HCT116 (cell line): Measurements from ENCODE around the gene AGPAT3. TPM values are rescaled to one million over a fixed set of nuclear protein-coding genes. Genes with fewer than 3 reads are reported as not detected.

Source experiments
- ATAC-seq: fragments of 200-7000 bp; cut with Tn5 transposase; 2 replicates; pipeline ENCODE4 v1.9.1; 2020; ENCODE audit warnings: mild to moderate bottlenecking, moderate library complexity
- BruUV-seq: library from RNA; stranded (reverse); fragments of 400-500 nt; replicated peaks from 2 replicates; lab custom pipeline; 2021; lab: Mats Ljungman, UMichigan
- CTCF ChIA-PET: fragments of 300-600 bp; sonication (Branson Sonifier 250); formaldehyde crosslinking; loops from one replicate; lab custom pipeline; 2021; ENCODE audit warnings: antibody characterized with exemption; lab: Charles Lee
- POLR2A ChIA-PET: fragments of 300-600, 350-600 bp; sonication (Branson Sonifier 250); formaldehyde crosslinking; loops from one replicate; lab custom pipeline; 2021; ENCODE audit warnings: antibody characterized with exemption; lab: Charles Lee
- RAD21 ChIA-PET, 2 experiments: fragments of 300-600 bp; sonication (Branson Sonifier 250); formaldehyde crosslinking; loops; one replicate each; lab custom pipeline; 2023; ENCODE audit warnings: low total read pairs in 2 of 2; ENCODE audit not compliant: uncharacterized antibody in 2 of 2, unreplicated experiment in 2 of 2, low non-redundant PET in 1 of 2; lab: Charles Lee
- DNase-seq: peaks from one replicate; pipeline ENCODE4 v3.0.0-alpha.2; 2010; ENCODE audit warnings: low read depth, low spot score
- H2AFZ ChIP-seq: fragments of 200-600 bp; shearing (Covaris generic), sonication (generic); 2 replicates; pipeline ENCODE4 v1.6.1; 2017; ENCODE audit warnings: low read depth, mixed run types, mixed read lengths, antibody characterized with exemption, low read length; ENCODE audit not compliant: poor library complexity, severe bottlenecking
- H3K27ac ChIP-seq: 2 replicates; pipeline ENCODE4 v1.5.1; 2012; ENCODE audit warnings: low read depth, low read length
- H3K27me3 ChIP-seq: fragments of 200-600 bp; sonication (generic); 2 replicates; pipeline ENCODE4 v1.6.1; 2016; ENCODE audit warnings: mixed run types, low read length, mixed read lengths; ENCODE audit not compliant: insufficient read depth
- H3K36me3 ChIP-seq, 2 experiments: fragments of 200-500 bp in 1 of 2; fragments of 200-600 bp in 1 of 2; sonication (Bioruptor generic) in 1 of 2; sonication (generic) in 1 of 2; 2 replicates each; pipeline versions ENCODE4 v1.5.1 to v1.6.1; 2014 to 2016; ENCODE audit warnings: low read length in 2 of 2, inconsistent platforms in 1 of 2, mixed read lengths in 1 of 2, mixed run types in 1 of 2; ENCODE audit not compliant: insufficient read depth in 2 of 2, control insufficient read depth in 1 of 2
- H3K4me1 ChIP-seq, 2 experiments: fragments of 200-600 bp in 1 of 2; sonication (generic) in 1 of 2; 2 replicates each; pipeline versions ENCODE4 v1.5.1 to v1.6.1; 2012 to 2017; ENCODE audit warnings: low read length in 2 of 2, inconsistent platforms in 1 of 2, mild to moderate bottlenecking in 1 of 2, mixed read lengths in 1 of 2, mixed run types in 1 of 2, moderate library complexity in 1 of 2; ENCODE audit not compliant: insufficient read depth in 2 of 2, control insufficient read depth in 1 of 2
- H3K4me2 ChIP-seq: fragments of 200-600 bp; sonication (generic); 2 replicates; pipeline ENCODE4 v1.6.1; 2017; ENCODE audit warnings: mixed run types, low read length, mixed read lengths
- H3K4me3 ChIP-seq, 2 experiments: fragments of 200-600 bp in 1 of 2; sonication (generic) in 1 of 2; replicated peaks in 1 of 2; 2 replicates each; pipeline ENCODE4 v1.5.1; 2011 to 2016; ENCODE audit warnings: low read length in 2 of 2, control low read depth in 1 of 2, low read depth in 1 of 2, mild to moderate bottlenecking in 1 of 2, mixed read lengths in 1 of 2, mixed run types in 1 of 2
- H3K79me2 ChIP-seq: fragments of 200-600 bp; sonication (generic); 2 replicates; pipeline ENCODE4 v1.6.1; 2017; ENCODE audit warnings: mild to moderate bottlenecking, mixed run types, low read length, moderate library complexity, mixed read lengths; ENCODE audit not compliant: insufficient read depth
- H3K9ac ChIP-seq: fragments of 200-600 bp; sonication (generic); 2 replicates; pipeline ENCODE4 v1.6.1; 2016; ENCODE audit warnings: low read length, mixed read lengths
- H3K9me2 ChIP-seq: fragments of 200-600 bp; sonication (generic), shearing (Covaris generic); 2 replicates; pipeline ENCODE4 v1.6.1; 2017; ENCODE audit warnings: mixed run types, mild to moderate bottlenecking, moderate library complexity; ENCODE audit not compliant: insufficient read depth
- H3K9me3 ChIP-seq, 2 experiments: fragments of 200-500 bp in 1 of 2; fragments of 200-600 bp in 1 of 2; sonication (Bioruptor generic) in 1 of 2; sonication (generic) in 1 of 2; 2 replicates each; pipeline ENCODE4 v1.6.1; 2014 to 2017; ENCODE audit warnings: low read length in 2 of 2, mixed read lengths in 2 of 2, inconsistent platforms in 1 of 2, low read depth in 1 of 2, mild to moderate bottlenecking in 1 of 2, mixed run types in 1 of 2, moderate library complexity in 1 of 2; ENCODE audit not compliant: control insufficient read depth in 1 of 2, insufficient read depth in 1 of 2
- H4K20me1 ChIP-seq: fragments of 200-600 bp; sonication (generic), shearing (Covaris generic); 2 replicates; pipeline ENCODE4 v1.6.1; 2017; ENCODE audit warnings: mixed run types, mild to moderate bottlenecking, moderate library complexity; ENCODE audit not compliant: insufficient read depth
- CBX3 ChIP-seq: IDR thresholded peaks from 2 replicates; pipeline ENCODE4 v1.6.1; 2012; ENCODE audit warnings: low read depth
- CTCF ChIP-seq, 3 experiments: fragments of 200-600 bp in 1 of 3; sonication (generic) in 1 of 3; IDR thresholded peaks in 2 of 3; conservative IDR thresholded peaks in 1 of 3; 2 replicates each; pipeline ENCODE4 v1.5.1; 2012 to 2017; ENCODE audit warnings: low read depth in 2 of 3, low read length in 2 of 3, antibody characterized with exemption in 1 of 3, borderline replicate concordance in 1 of 3, control low read depth in 1 of 3, mild to moderate bottlenecking in 1 of 3, mixed read lengths in 1 of 3, mixed run types in 1 of 3, moderate library complexity in 1 of 3; ENCODE audit not compliant: insufficient read depth in 1 of 3
- EGR1 ChIP-seq: IDR thresholded peaks from 2 replicates; pipeline ENCODE4 v1.6.1; 2012; ENCODE audit warnings: low read depth
- ELF1 ChIP-seq: IDR thresholded peaks from 2 replicates; pipeline ENCODE4 v1.6.1; 2012; ENCODE audit warnings: low read depth, borderline replicate concordance
- EZH2phosphoT487 ChIP-seq: fragments of 200-600 bp; IDR thresholded peaks from 2 replicates; pipeline ENCODE4 v1.6.1; 2018; ENCODE audit warnings: antibody characterized with exemption, borderline replicate concordance
- FOSL1 ChIP-seq: IDR thresholded peaks from 2 replicates; pipeline ENCODE4 v1.6.1; 2012; ENCODE audit warnings: low read depth
- MAX ChIP-seq: IDR thresholded peaks from 2 replicates; pipeline ENCODE4 v1.6.1; 2012
- POLR2A ChIP-seq: IDR thresholded peaks from 2 replicates; pipeline ENCODE4 v1.7.0; 2011; ENCODE audit warnings: borderline replicate concordance; ENCODE audit not compliant: insufficient read depth, insufficient read length; ENCODE audit errors: extremely low read depth
- RAD21 ChIP-seq: IDR thresholded peaks from 2 replicates; pipeline ENCODE4 v1.6.1; 2012; ENCODE audit warnings: low read depth, mild to moderate bottlenecking
- REST ChIP-seq: IDR thresholded peaks from 2 replicates; pipeline ENCODE4 v1.6.1; 2012; ENCODE audit warnings: low read depth
- SIN3A ChIP-seq: IDR thresholded peaks from 2 replicates; pipeline ENCODE4 v1.6.1; 2012; ENCODE audit warnings: low read depth
- SP1 ChIP-seq: IDR thresholded peaks from 2 replicates; pipeline ENCODE4 v1.6.1; 2012; ENCODE audit warnings: low read depth
- SRF ChIP-seq: IDR thresholded peaks from 2 replicates; pipeline ENCODE4 v1.6.1; 2012; ENCODE audit warnings: low read depth
- TCF7L2 ChIP-seq: IDR thresholded peaks from 2 replicates; pipeline ENCODE4 v1.7.0; 2011; ENCODE audit warnings: borderline replicate concordance, inconsistent platforms; ENCODE audit not compliant: insufficient read depth, insufficient read length; ENCODE audit errors: extremely low read depth
- ZBTB33 ChIP-seq: IDR thresholded peaks from 2 replicates; pipeline ENCODE4 v1.6.1; 2011; ENCODE audit warnings: mild to moderate bottlenecking, low read length, moderate library complexity; ENCODE audit not compliant: insufficient replicate concordance; ENCODE audit errors: extremely low read depth
- ZFX ChIP-seq: fragments of 450-650 bp; IDR thresholded peaks from 2 replicates; pipeline ENCODE4 v1.6.1; 2017
- ZNF274 ChIP-seq: fragments of 200-500 bp; sonication (Bioruptor generic); IDR thresholded peaks from 2 replicates; pipeline ENCODE4 v1.6.1; 2014; ENCODE audit warnings: mild to moderate bottlenecking, low read depth, low read length, inconsistent platforms
- intact Hi-C: fragments of 100-400 bp; cut with micrococcal nuclease; formaldehyde crosslinking; loops from 2 replicates; pipeline ENCODE4 v1.10.0; 2022
- total RNA-seq: library from RNA; stranded (reverse); gene quantifications from one replicate; pipeline ENCODE4 v1.2.1, GENCODE V29; 2021; ENCODE audit not compliant: unreplicated experiment

Gene AGPAT3
- total RNA-seq, 1 experiment from 2014 or later, result 54.1 TPM

- no peak overlapping the region for H2AFZ ChIP-seq
- BruUV-seq, result no TSS peak
- H3K4me1 ChIP-seq, result no peaks in the 10 kb centered on the region
- H3K4me2 ChIP-seq, result no peak overlapping the region
- intact Hi-C loops, result loop anchor here (10.0 kb wide), 1 partner anchor 59 kb away; no protein-coding TSS in a partner anchor
- no peaks in the 10 kb centered on the region for H4K20me1 ChIP-seq
- H3K27me3 ChIP-seq, result no peaks in the 10 kb centered on the region
- ATAC-seq (no peak), DNase-seq (no peak)
- no peaks in the 10 kb centered on the region for H3K9me2 ChIP-seq
- H3K9me3 ChIP-seq, result no peaks in the 10 kb centered on the region
- no peak overlapping the region for H3K9ac ChIP-seq
- ChIA-PET RAD21 (no interaction called here), POLR2A (no interaction called here), CTCF (no interaction called here)
- H3K79me2 ChIP-seq, result no peaks in the 10 kb centered on the region
- H3K4me3 ChIP-seq, result no peak overlapping the region
- TF ChIP-seq RAD21 (no peak), EGR1 (no peak), SRF (no peak), SIN3A (no peak), FOSL1 (no peak), ZFX (no peak), MAX (no peak), POLR2A (no peak), CTCF (IDR thresholded peaks at IDR 0.05 in 2 of 3, conservative IDR thresholded peaks at IDR 0.05 in 1 of 3; ENCODE audit: borderline replicate concordance in 1 of 3, insufficient read depth in 1 of 3, low read depth in 2 of 3, low read length in 2 of 3) (no peak), SP1 (no peak), ZBTB33 (no peak), REST (no peak), TCF7L2 (no peak), CBX3 (no peak), EZH2phosphoT487 (no peak), ELF1 (no peak), ZNF274 (no peak)
- H3K27ac ChIP-seq, result no peak overlapping the region
- H3K36me3 ChIP-seq, result no peaks in the 10 kb centered on the region
Observed at GRCh38 chr21:44003307-44003966, 138.4 kb downstream of the AGPAT3 start.
